ENCODE data around the gene MRPL12.

The MRPL12 gene

GRCh38 chr17:81683584-81684441 is 19.4 kb upstream of the MRPL12 start, which contains the start of the genes ARL16 and HGS (continued):
- TF ChIP-seq ZNF600 (tag by site-specific recombination; IDR thresholded peaks at IDR 0.05) (no peak), ZNF830 (tag by site-specific recombination; IDR thresholded peaks at IDR 0.05; ENCODE audit: low read depth) (no peak), ZNF19 (tag by site-specific recombination; IDR thresholded peaks at IDR 0.05; ENCODE audit: low read depth) (no peak), MYNN (tag by site-specific recombination; IDR thresholded peaks at IDR 0.05; ENCODE audit: borderline replicate concordance) (no peak), GLI2 (tag by site-specific recombination; IDR thresholded peaks at IDR 0.05; ENCODE audit: borderline replicate concordance, low read depth) (no peak), ZNF645 (tag by site-specific recombination; IDR thresholded peaks at IDR 0.05) (no peak), ZNF558 (tag by site-specific recombination; IDR thresholded peaks at IDR 0.05) (no peak), ZSCAN4 (tag by site-specific recombination; IDR thresholded peaks at IDR 0.05) (no peak), ZNF513 (tag by site-specific recombination; IDR thresholded peaks at IDR 0.05) (no peak), ZSCAN30 (tag by site-specific recombination; IDR thresholded peaks at IDR 0.05) (0 out of 2 replicates have a peak, but pooled peaks have one; percentile 32), ZBTB6 (tag by site-specific recombination; IDR thresholded peaks at IDR 0.05) (peak; percentile 99), ZNF596 (tag by site-specific recombination; IDR thresholded peaks at IDR 0.05) (peak; percentile 55; the same call in 1 of the 2 replicates), ZEB2 (tag by site-specific recombination; IDR thresholded peaks at IDR 0.05) (peak; percentile 90), RBAK (tag by site-specific recombination; IDR thresholded peaks at IDR 0.05) (no peak), ZNF707 (tag by site-specific recombination; IDR thresholded peaks at IDR 0.05) (no peak), ZNF426 (tag by site-specific recombination; IDR thresholded peaks at IDR 0.05) (no peak), ZNF664 (tag by site-specific recombination; IDR thresholded peaks at IDR 0.05) (no peak), ZNF623 (tag by site-specific recombination; IDR thresholded peaks at IDR 0.05) (peak; percentile 17; the same call in 1 of the 2 replicates)

- ChIA-PET POLR2A (interaction anchor here (0.9 to 6.6 kb wide), 15 partner anchors 10 to 353 kb away, joined by 3 to 109 read pairs (median 9); partner anchors contain the start of genes ACTG1, CCDC137, DCXR and FAAP100), CTCF (interaction anchor here (0.6 to 2.1 kb wide), 3 partner anchors 9 to 345 kb away, joined by 3 to 7 read pairs (median 4); no protein-coding TSS in a partner anchor)
- Histone ChIP-seq H3K4me3 (ENCODE audit: low read depth, low read length) (peak overlapping the region; percentile 75), H3K9me3 (ENCODE audit: control insufficient read depth, insufficient read depth, low read depth, low read length) (no peaks in the 10 kb centered on the region), H3K36me3 (ENCODE audit: control insufficient read depth in 2 of 2, insufficient read depth in 1 of 2, low read length in 2 of 2) (peaks cover 6 to 61% of the 10 kb centered on the region in 2 experiments; a peak in 2 of 3 replicates), H3K4me1 (ENCODE audit: control insufficient read depth, insufficient read depth, low read length) (peaks cover 4% of the 10 kb centered on the region), H3K27ac (ENCODE audit: extremely low read depth, low read depth, low read length) (peak overlapping the region; percentile 78)
- TF ChIP-seq ZNF221 (tag by site-specific recombination; IDR thresholded peaks at IDR 0.05; ENCODE audit: borderline replicate concordance), result no peak
- TF ChIP-seq ZNF341 (tag by site-specific recombination; IDR thresholded peaks at IDR 0.05; ENCODE audit: low read depth), result no peak
- TF ChIP-seq ZNF19 (tag by site-specific recombination; IDR thresholded peaks at IDR 0.05; ENCODE audit: low read depth), result no peak
- TF ChIP-seq ZNF335 (tag by site-specific recombination; conservative IDR thresholded peaks at IDR 0.05), result peak; percentile 35; the same call in 1 of the 2 replicates
- TF ChIP-seq ZNF501 (tag by site-specific recombination; IDR thresholded peaks at IDR 0.05), result no peak
- 0 out of 2 replicates have a peak, but pooled peaks have one; percentile 9 for TF ChIP-seq KLF17 (tag by site-specific recombination; IDR thresholded peaks at IDR 0.05)
- no peak for TF ChIP-seq SCRT1 (tag by site-specific recombination; IDR thresholded peaks at IDR 0.05; ENCODE audit: borderline replicate concordance)
- TF ChIP-seq ZBTB44 (tag by site-specific recombination; IDR thresholded peaks at IDR 0.05), result no peak
- TF ChIP-seq ZFP3 (tag by site-specific recombination; IDR thresholded peaks at IDR 0.05; ENCODE audit: low read depth), result no peak
Observed at GRCh38 chr17:81684442-81684911, 18.7 kb upstream of the MRPL12 start.

Data from HEK293 (cell line).